Fibroblast of skin of back (primary cell): ENCODE data around the gene MDFI.

Source experiments
- DNase-seq: peaks from one replicate; pipeline ENCODE4 v3.0.0-alpha.2; 2013

The MDFI gene

GRCh38 chr6:41689171-41690008 is 51.1 kb downstream of the MDFI start:
- DNase-seq: peak; percentile 56

- no peak for DNase-seq
These were observed 52.5 kb downstream of the MDFI start for GRCh38 chr6:41690541-41691330.

GRCh38 chr6:41691426-41692079 is 53.3 kb downstream of the MDFI start:
- no peak for DNase-seq

GRCh38 chr6:41692080-41692675 is 53.9 kb downstream of the MDFI start:
- DNase-seq: no peak

- no peak for DNase-seq
These were observed 54.5 kb downstream of the MDFI start for GRCh38 chr6:41692730-41693129.

- DNase-seq: no peak
These were observed 55.3 kb downstream of the MDFI start for GRCh38 chr6:41693281-41694240.

- no peak for DNase-seq
These were observed 56.7 kb downstream of the MDFI start for GRCh38 chr6:41694815-41695526.

GRCh38 chr6:41695825-41696224 is 57.6 kb downstream of the MDFI start:
- DNase-seq: no peak

GRCh38 chr6:41696788-41697187 is 58.5 kb downstream of the MDFI start:
- DNase-seq: no peak

- DNase-seq: peak; percentile 97
These were observed 59.9 kb downstream of the MDFI start for GRCh38 chr6:41697861-41698781.

GRCh38 chr6:41699063-41699462 is 60.8 kb downstream of the MDFI start:
- no peak for DNase-seq

GRCh38 chr6:41700463-41701347 is 62.4 kb downstream of the MDFI start:
- no peak for DNase-seq

GRCh38 chr6:41702089-41702745 is 63.9 kb downstream of the MDFI start:
- DNase-seq: no peak

- no peak for DNase-seq
These were observed 64.7 kb downstream of the MDFI start for GRCh38 chr6:41702771-41703494.
